Measurements from ENCODE around the gene C5AR2.

The C5AR2 gene

GRCh38 chr19:47312366-47313006 lies 19.5 kb upstream of the C5AR2 start:
- H3F3A ChIP-seq (ENCODE audit: insufficient read depth, low read length) = no peaks in the 10 kb centered on the region
- H3K9me3 ChIP-seq (ENCODE audit: low read length) = no peaks in the 10 kb centered on the region
- TF ChIP-seq EZH2 (IDR thresholded peaks at IDR 0.05; ENCODE audit: borderline replicate concordance, low read length) = no peak
- no peak overlapping the region for H3K9ac ChIP-seq (ENCODE audit: low read length)
- no peak overlapping the region for H2AFZ ChIP-seq (ENCODE audit: low read length)
- no peaks in the 10 kb centered on the region for H3K36me3 ChIP-seq (ENCODE audit: insufficient read depth, low read length)
- no peak overlapping the region for H3K4me3 ChIP-seq (ENCODE audit: low read depth, low read length, poor library complexity, severe bottlenecking)
- no peaks in the 10 kb centered on the region; the same call in 1 of the 2 replicates for H3K27me3 ChIP-seq (ENCODE audit: insufficient read depth, low read length)
- no peaks in the 10 kb centered on the region for H3K9me2 ChIP-seq (ENCODE audit: low read depth, low read length)
- no peaks in the 10 kb centered on the region for H3K79me2 ChIP-seq (ENCODE audit: insufficient read depth, low read length)
- no peak overlapping the region for H3K4me2 ChIP-seq (ENCODE audit: low read length)
- no peaks in the 10 kb centered on the region for H3K4me1 ChIP-seq (ENCODE audit: insufficient read depth, low read length, severe bottlenecking)
- no peaks in the 10 kb centered on the region for H4K20me1 ChIP-seq (ENCODE audit: insufficient read depth, low read length)
- H3K27ac ChIP-seq (ENCODE audit: low read depth, low read length, poor library complexity, severe bottlenecking) = no peak overlapping the region

- Histone ChIP-seq H3F3A (ENCODE audit: insufficient read depth, low read length) (no peaks in the 10 kb centered on the region), H3K9ac (ENCODE audit: low read length) (no peak overlapping the region), H3K9me2 (ENCODE audit: low read depth, low read length) (no peaks in the 10 kb centered on the region), H3K4me1 (ENCODE audit: insufficient read depth, low read length, severe bottlenecking) (no peaks in the 10 kb centered on the region), H4K20me1 (ENCODE audit: insufficient read depth, low read length) (no peaks in the 10 kb centered on the region), H3K4me3 (ENCODE audit: low read depth, low read length, poor library complexity, severe bottlenecking) (no peak overlapping the region), H3K9me3 (ENCODE audit: low read length) (no peaks in the 10 kb centered on the region), H3K36me3 (ENCODE audit: insufficient read depth, low read length) (no peaks in the 10 kb centered on the region), H3K27ac (ENCODE audit: low read depth, low read length, poor library complexity, severe bottlenecking) (no peak overlapping the region), H2AFZ (ENCODE audit: low read length) (no peak overlapping the region), H3K4me2 (ENCODE audit: low read length) (no peak overlapping the region), H3K27me3 (ENCODE audit: insufficient read depth, low read length) (no peaks in the 10 kb centered on the region; the same call in 1 of the 2 replicates), H3K79me2 (ENCODE audit: insufficient read depth, low read length) (no peaks in the 10 kb centered on the region)
- TF ChIP-seq EZH2 (IDR thresholded peaks at IDR 0.05; ENCODE audit: borderline replicate concordance, low read length) (no peak), CTCF (IDR thresholded peaks at IDR 0.05; ENCODE audit: low read length) (no peak)
Measured at GRCh38 chr19:47313754-47314295, 18.1 kb upstream of the C5AR2 start.

- H3K9ac ChIP-seq (ENCODE audit: low read length) = no peak overlapping the region
- no peak overlapping the region for H3K4me3 ChIP-seq (ENCODE audit: low read depth, low read length, poor library complexity, severe bottlenecking)
- no peaks in the 10 kb centered on the region for H3K79me2 ChIP-seq (ENCODE audit: insufficient read depth, low read length)
- TF ChIP-seq EZH2 (IDR thresholded peaks at IDR 0.05; ENCODE audit: borderline replicate concordance, low read length) (no peak), CTCF (IDR thresholded peaks at IDR 0.05; ENCODE audit: low read length) (no peak)
- no peaks in the 10 kb centered on the region for H3K4me1 ChIP-seq (ENCODE audit: insufficient read depth, low read length, severe bottlenecking)
- H3K36me3 ChIP-seq (ENCODE audit: insufficient read depth, low read length) = no peaks in the 10 kb centered on the region
- no peaks in the 10 kb centered on the region for H3K9me3 ChIP-seq (ENCODE audit: low read length)
- H3K4me2 ChIP-seq (ENCODE audit: low read length) = no peak overlapping the region
- no peaks in the 10 kb centered on the region for H3F3A ChIP-seq (ENCODE audit: insufficient read depth, low read length)
- H3K27ac ChIP-seq (ENCODE audit: low read depth, low read length, poor library complexity, severe bottlenecking) = no peak overlapping the region
- H2AFZ ChIP-seq (ENCODE audit: low read length) = no peak overlapping the region
- H3K9me2 ChIP-seq (ENCODE audit: low read depth, low read length) = no peaks in the 10 kb centered on the region
- H3K27me3 ChIP-seq (ENCODE audit: insufficient read depth, low read length) = no peaks in the 10 kb centered on the region; the same call in 1 of the 2 replicates
- no peaks in the 10 kb centered on the region for H4K20me1 ChIP-seq (ENCODE audit: insufficient read depth, low read length)
Measured at GRCh38 chr19:47315125-47315821, 16.7 kb upstream of the C5AR2 start.

Measured in OCI-LY1 (cell line).